CD4-positive, alpha-beta T cell treated with Interleukin-17A for 1 hour (primary cell): ENCODE results near the gene PELO.
"Not testable (repeated sequence)": the region's sequence is repeated elsewhere in the genome, so short reads cannot be mapped to it uniquely, and the experiment has no call there.

Source experiments
- DNase-seq: peaks from one replicate; pipeline ENCODE4 v3.0.0-alpha.2; 2020

Gene PELO

GRCh38 chr5:52787600-52788504, at the start of gene PELO, which contains the start of gene ITGA1:
Gene PELO (plus strand): TSS chr5:52787916. CDS start chr5:52800395, 12,479 bp downstream.
Gene ITGA1 (plus strand): TSS chr5:52787916. CDS start chr5:52788354, 438 bp downstream.
- DNase-seq, result peak; percentile 60

GRCh38 chr5:52738095-52738506, 49.6 kb upstream of the PELO start:
- no peak for DNase-seq

- DNase-seq, result no peak
Measured at GRCh38 chr5:52740007-52740406, 47.7 kb upstream of the PELO start.

- no peak for DNase-seq
Measured at GRCh38 chr5:52743012-52743411, 44.7 kb upstream of the PELO start.

DNA sequence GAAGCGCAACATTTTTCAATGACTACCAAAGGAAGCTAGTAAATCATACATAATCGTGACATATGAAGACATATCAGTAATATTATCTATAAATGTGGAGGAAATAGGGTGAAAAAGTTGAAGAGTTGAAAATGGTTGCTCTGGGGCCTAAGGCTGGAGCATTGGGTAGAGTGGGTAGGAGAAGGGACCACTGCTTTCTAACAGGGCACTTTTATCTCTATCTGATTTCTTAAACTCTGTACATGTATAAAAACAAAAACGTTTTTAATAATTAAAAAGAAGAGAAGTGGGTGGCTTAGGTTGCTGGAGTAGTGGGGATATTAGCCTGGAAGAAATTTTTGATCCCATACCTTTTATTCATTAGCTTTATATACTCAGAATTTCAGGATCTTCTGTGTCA, 44.2 kb upstream of the PELO start:
- no peak for DNase-seq

- DNase-seq, result peak; percentile 59
Measured at GRCh38 chr5:52743970-52744369, 43.7 kb upstream of the PELO start.

DNA sequence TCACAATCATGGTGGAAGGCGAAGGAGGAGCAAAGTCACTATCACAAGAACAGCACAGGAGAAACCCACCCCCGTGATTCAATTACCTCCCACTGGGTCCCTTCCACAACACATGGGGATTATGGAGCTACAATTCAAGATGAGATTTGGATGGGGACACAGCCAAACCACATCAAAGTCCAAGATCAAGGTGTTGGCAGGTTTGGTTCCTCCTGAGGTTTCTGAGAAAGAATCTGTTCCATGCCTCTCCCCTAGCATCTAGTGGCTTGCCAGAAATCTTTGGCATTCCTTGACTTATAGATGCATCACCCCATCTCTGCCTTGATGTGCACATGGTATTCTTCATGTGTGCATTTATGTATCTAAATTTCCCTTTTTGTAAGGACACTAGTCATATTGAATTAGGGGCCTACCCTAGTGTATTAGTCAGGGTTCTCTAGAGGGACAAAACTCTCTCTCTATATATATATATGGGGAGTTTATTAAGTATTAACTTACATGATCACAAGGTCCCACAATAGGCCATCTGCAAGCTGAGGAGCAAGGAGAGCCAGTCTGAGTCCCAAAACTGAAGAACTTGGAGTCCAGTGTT, 42.8 kb upstream of the PELO start:
- not testable (repeated sequence) for DNase-seq

DNA sequence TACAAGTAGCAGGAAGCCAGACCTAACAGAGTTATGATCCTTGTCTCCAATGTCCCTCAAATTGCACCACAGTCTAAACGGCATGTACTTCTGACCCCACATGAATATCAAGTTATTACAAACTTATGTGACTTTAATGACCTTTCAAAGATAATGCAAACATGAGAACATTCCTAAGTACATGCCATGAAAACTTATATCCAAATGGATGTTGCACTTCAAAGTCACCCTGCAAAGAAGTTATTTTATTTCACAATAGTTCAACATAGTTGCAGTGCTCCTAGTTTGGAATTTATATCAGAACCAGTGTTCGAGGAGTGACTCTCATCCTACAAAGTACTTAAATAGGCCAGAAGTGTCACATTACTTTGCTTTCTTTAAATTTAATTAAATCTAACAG, 41.2 kb upstream of the PELO start:
- no peak for DNase-seq

- peak; percentile 24 for DNase-seq
Measured at GRCh38 chr5:52748590-52748989, 39.1 kb upstream of the PELO start.

DNA sequence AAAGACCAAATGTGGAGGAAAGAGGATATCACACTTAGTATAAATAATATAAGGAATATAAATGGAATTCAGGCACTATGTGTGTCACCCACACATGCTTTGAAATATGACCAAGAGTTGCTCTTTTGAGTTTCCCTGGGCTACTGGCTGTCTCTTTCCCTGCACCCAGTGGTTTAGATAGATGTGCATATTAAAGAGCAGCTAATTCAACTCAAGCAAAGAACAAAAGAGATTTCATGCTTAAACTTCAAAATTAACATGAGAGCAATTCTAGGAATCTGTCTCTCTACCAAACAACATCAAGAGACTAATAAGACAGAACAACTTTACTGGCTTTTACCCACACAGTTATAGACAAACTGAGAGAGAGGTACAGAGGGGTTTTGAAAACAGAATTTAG, 38.0 kb upstream of the PELO start:
- no peak for DNase-seq

- DNase-seq, result no peak
Measured at GRCh38 chr5:52751137-52751536, 36.6 kb upstream of the PELO start.

DNA sequence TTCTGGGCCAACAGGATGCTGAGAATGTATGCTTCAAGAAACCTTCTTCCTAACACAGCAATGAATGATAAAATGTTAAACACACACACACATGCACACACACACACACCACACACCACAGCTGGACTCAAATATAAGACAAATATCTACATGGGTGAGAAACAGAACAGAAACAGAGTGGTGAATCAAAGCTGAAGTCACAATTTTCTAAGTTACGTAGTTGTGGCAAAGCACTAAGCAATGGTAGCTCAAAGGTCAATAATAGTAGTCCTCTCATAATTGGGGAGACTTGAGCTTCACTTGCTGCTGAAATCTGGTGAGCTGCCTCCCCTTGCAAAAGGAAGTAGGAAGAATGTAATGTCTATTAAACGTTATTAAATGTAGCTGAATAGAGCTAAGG, 33.7 kb upstream of the PELO start:
- DNase-seq, result no peak

GRCh38 chr5:52757527-52757926, 30.2 kb upstream of the PELO start:
- DNase-seq, result no peak

DNA sequence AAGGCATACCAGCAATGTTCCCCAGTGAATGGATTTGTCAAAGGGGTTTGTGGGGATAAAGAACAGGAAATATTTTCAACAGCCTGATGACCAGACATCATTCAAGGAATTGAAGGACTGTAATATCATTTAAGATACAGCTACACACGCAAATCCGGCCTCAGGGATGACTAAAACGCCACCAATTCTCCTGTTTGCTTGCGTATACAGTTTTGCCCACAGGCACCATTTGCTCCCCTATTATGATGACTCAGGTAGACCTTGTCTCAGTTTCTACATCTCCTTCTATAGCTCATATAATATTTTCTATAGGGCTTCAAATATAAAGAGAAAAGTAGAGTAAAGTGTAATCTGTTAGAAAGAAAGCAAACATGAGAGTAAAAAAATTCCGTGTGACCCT, 29.7 kb upstream of the PELO start:
- no peak for DNase-seq

- no peak for DNase-seq
Measured at GRCh38 chr5:52759331-52759730, 28.4 kb upstream of the PELO start.

GRCh38 chr5:52760695-52761366, 26.9 kb upstream of the PELO start:
- DNase-seq, result no peak

GRCh38 chr5:52767217-52767743, 20.4 kb upstream of the PELO start:
- no peak for DNase-seq

- DNase-seq, result no peak
Measured at GRCh38 chr5:52767766-52768480, 19.8 kb upstream of the PELO start.

DNA sequence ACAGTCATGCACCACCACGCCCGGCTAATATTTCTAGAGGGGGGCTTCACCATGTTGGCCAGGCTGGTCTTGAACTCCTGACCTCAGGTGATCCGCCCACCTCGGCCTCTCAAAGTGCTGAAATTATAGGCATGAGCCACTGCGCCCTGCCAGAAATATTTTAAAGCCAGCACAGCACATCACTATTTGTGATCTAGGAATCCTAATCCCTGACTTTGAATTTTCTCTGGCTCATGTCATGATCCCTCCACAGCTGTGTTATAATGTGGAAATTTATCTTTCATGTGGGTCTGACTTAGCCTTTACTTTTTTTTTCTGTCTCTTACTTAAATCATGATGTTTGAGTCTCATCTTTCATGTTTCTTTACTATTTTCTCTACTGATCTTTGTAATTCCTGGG, 18.7 kb upstream of the PELO start:
- DNase-seq, result no peak

DNA sequence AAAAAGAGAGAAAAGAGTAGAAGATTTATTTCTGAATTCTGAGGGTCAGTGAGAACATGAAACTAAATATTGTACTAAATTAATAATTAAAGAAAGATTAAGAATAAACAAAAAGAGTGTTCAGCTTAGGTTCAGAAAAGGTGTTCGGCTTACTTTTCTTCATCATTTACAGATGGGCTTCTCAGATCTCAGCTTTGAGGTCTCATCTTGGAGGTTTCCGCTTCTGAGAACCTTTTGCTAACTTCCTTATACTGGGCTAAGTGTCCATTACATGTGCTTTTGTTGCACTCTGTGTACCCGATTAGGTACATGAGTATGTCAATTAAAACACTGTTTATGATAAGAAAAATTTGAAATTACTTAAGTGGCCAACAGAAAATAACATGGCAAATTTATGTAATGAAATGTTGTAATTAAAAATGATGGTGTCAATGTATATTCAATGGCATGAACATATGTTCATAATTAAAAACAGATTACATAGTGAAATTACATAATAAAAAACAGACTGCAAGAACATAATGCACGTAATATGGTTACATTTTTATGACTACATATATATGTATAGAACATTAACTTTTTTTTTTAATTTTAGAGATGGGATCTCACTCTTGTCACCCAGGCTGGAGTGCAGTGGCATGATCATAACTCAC, 17.3 kb upstream of the PELO start:
- DNase-seq, result no peak

- DNase-seq, result peak; percentile 45
Measured at GRCh38 chr5:52771343-52772039, 16.2 kb upstream of the PELO start.

DNA sequence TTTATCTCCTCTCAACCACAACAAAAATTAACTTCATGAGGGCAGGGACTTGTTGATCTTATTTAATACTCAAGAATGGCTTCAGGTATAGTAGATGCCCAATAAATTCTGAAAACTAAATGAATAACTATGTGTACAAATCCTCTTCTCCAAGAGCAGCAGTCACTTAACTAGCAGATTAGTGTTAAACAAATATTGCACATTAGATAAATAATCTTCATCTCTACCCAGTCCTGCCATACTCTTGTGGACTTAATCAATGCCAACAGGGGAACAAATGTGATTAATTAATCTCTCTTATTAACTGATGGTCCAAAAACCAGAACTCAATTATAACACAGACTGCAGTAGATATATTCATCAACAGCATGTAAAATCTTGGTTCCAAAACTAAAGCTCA, 15.0 kb upstream of the PELO start:
- no peak for DNase-seq
